NCI-H460 (cell line): ENCODE results near the gene SEMA6B. TPM values are rescaled to one million over a fixed set of nuclear protein-coding genes. Genes with fewer than 3 reads are reported as not detected.
"Not testable (repeated sequence)": the region's sequence is repeated elsewhere in the genome, so short reads cannot be mapped to it uniquely, and the experiment has no call there.

Experiments
- DNase-seq: peaks from one replicate; pipeline ENCODE4 v3.0.0-alpha.2; 2016; ENCODE audit warnings: low read depth; ENCODE audit errors: extremely low read depth
- total RNA-seq: library from RNA; depleted of rRNA; stranded (reverse); fragments of >200 nt; shearing (Covaris generic); gene quantifications from 2 replicates; pipeline ENCODE4 v1.2.3, GENCODE V29; 2014

Gene SEMA6B
- total RNA-seq, 1 experiment from 2014 or later: 5.9 TPM

- peak; percentile 46 for DNase-seq
These were observed 16.8 kb upstream of the SEMA6B start for GRCh38 chr19:4576016-4576933.

GRCh38 chr19:4575267-4576015, 16.0 kb upstream of the SEMA6B start:
- DNase-seq: peak; percentile 75

- no peak for DNase-seq
These were observed 14.2 kb upstream of the SEMA6B start for GRCh38 chr19:4573682-4574081.

- DNase-seq: no peak
These were observed 11.9 kb upstream of the SEMA6B start for GRCh38 chr19:4571305-4571917.

GRCh38 chr19:4570916-4571304, 11.4 kb upstream of the SEMA6B start:
- DNase-seq: no peak

GRCh38 chr19:4570402-4570801, 10.9 kb upstream of the SEMA6B start:
- DNase-seq: no peak

GRCh38 chr19:4568886-4569285, 9.4 kb upstream of the SEMA6B start:
- no peak for DNase-seq

GRCh38 chr19:4567584-4568071, 8.1 kb upstream of the SEMA6B start:
- peak; percentile 60 for DNase-seq

- no peak for DNase-seq
These were observed 7.0 kb upstream of the SEMA6B start for GRCh38 chr19:4566402-4567051.

- not testable (repeated sequence) for DNase-seq
These were observed 4.1 kb upstream of the SEMA6B start for GRCh38 chr19:4563562-4563961.

- not testable (repeated sequence) for DNase-seq
These were observed 2.6 kb upstream of the SEMA6B start for GRCh38 chr19:4562085-4562484.

- DNase-seq: no peak
These were observed 1.2 kb downstream of the SEMA6B start for GRCh38 chr19:4557971-4558941.

- DNase-seq: no peak
These were observed 2.1 kb downstream of the SEMA6B start for GRCh38 chr19:4557144-4557970.

- peak; percentile 38 for DNase-seq
These were observed 2.8 kb downstream of the SEMA6B start for GRCh38 chr19:4556597-4557127.

- DNase-seq: no peak
These were observed 3.6 kb downstream of the SEMA6B start for GRCh38 chr19:4555657-4556561.

GRCh38 chr19:4554717-4555116, 4.8 kb downstream of the SEMA6B start:
- no peak for DNase-seq

- no peak for DNase-seq
These were observed 5.7 kb downstream of the SEMA6B start for GRCh38 chr19:4553775-4554174.
